ENCODE results near the gene GLRX5. TPM values are rescaled to one million over a fixed set of nuclear protein-coding genes. Genes with fewer than 3 reads are reported as not detected.
A peak's percentile ranks its signal among the peaks of the same experiment; 100 is the strongest.

The GLRX5 gene
- 57.1 TPM for total RNA-seq

DNA sequence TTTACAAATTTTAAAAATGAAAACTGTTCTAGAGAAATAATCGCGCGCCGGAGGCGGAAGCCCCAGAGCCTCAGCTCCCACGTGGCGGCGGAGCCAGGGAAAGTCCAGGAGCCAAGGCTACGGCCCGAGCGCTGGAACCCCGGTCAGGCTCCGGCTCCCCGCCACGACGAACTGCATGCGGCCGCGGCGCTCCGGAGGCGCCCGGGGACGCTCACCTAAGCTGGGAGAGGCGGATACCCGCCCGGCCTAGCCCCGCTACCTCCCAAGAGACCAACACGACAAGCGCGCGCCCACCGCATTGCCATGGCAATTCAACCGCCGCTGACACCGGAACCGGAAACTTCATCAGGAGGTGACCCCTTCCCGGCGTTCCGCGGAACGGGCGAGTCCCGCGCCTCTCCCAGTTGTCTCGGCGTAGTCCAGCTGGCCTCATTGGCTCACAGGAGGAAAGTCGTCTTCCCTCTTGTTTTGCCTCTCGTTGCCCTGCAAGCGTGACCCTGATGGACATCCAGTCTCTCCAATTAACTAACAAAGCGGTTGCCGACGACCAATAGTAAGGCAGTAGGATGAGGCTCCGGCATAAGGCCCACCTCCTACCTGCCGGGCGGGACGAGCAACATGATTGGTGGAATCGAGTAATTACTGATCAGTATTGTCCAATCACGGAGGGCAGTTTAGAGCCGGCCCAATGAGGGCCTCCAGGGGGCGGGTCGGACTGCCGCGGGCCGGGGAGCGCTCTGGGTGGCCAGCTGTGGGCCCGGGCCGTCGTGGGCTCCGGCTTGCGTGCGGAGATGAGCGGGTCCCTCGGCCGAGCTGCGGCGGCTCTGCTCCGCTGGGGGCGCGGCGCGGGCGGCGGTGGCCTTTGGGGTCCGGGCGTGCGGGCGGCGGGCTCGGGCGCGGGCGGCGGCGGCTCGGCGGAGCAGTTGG lies at the start of gene GLRX5:
Gene GLRX5 (plus strand): TSS at position 752 of the 927 bp plus-strand sequence. CDS start 40 bp downstream, at position 792.

DNA sequence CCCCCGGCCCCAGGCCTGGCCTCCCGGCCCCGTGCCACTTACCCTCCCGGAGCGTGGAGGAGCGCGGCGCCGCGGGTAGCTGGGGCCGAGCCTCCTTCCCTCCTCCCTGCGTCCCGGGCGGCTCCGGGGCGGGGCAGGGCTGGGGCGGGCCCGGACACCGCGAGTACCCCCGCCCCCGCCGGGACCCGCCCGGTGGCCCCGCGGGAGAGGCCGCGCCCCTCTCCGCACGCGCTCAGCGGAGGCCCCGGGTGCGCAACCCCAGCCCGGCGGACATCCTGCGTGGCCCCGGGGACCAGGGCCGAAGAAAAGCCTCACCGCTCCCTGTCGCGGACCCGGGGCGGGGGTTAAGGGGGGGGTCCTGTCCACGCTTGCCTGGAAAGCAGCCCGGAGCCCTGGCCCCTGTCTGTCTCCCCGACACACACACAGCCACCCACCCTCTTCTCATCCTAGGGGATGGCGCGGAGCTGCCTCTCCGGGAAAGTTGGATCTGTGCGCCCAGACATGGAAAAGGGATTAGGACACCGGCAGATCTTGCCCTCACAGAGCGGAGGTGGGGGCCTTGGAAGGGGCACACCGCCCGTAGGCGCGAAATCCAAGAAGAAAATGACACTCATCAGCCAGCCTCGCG lies 18.2 kb upstream of the GLRX5 start, which contains the start of gene SYNE3:
Gene SYNE3 (minus strand): TSS at position 97 of the 628 bp plus-strand sequence. CDS start 40,829 bp downstream, outside the sequence.

Small RNAs within 50 kb of the gene (small RNA-seq; reads per million reads assigned to genes)
- gene SCARNA13 (ENCODE audit: low replicate concordance), result 8.4 reads per million, percentile 94 among the genes with 10 or more reads in this experiment

Other genes with a start within 250 kb of the GLRX5 start
- gene CLMN, start 215.1 kb upstream of the GLRX5 start, total RNA-seq, result 34.1 TPM
- gene SYNE3, start 18.4 kb upstream of the GLRX5 start, total RNA-seq, result 6.0 TPM
- gene TCL1B, start 151.4 kb downstream of the GLRX5 start, total RNA-seq, result 0.23 TPM
- 3.7 TPM for gene TCL1A, start 179.1 kb downstream of the GLRX5 start, total RNA-seq

All from metanephros (tissue), 2 donors.